Astrocyte of the spinal cord (primary cell): ENCODE data around the gene DHTKD1.
A peak's percentile ranks its signal among the peaks of the same experiment; 100 is the strongest.
"Not testable (repeated sequence)": the region's sequence is repeated elsewhere in the genome, so short reads cannot be mapped to it uniquely, and the experiment has no call there.

Source experiments
- DNase-seq: peaks from one replicate; pipeline ENCODE4 v3.0.0; 2011; ENCODE audit warnings: low read depth, low spot score
- H3K4me3 ChIP-seq: 2 replicates; pipeline ENCODE4 v1.5.1; 2011; ENCODE audit warnings: low read depth, mild to moderate bottlenecking, low read length, moderate library complexity
- CTCF ChIP-seq: IDR thresholded peaks from 2 replicates; pipeline ENCODE4 v1.5.1; 2012; ENCODE audit warnings: low read depth, mild to moderate bottlenecking, low read length, inconsistent platforms
- in situ Hi-C: cut with HindIII; loops from 2 replicates; pipeline ENCODE4 v1.10.0; 2017; ENCODE audit warnings: low sequenced_read_pairs

The DHTKD1 gene

GRCh38 chr10:12081879-12082557 lies 13.3 kb downstream of the DHTKD1 start:
- in situ Hi-C loops: no loop called here
- H3K4me3 ChIP-seq: no peak overlapping the region
- peak; percentile 59 for DNase-seq
- TF ChIP-seq CTCF: no peak

GRCh38 chr10:12088919-12089318 lies 20.2 kb downstream of the DHTKD1 start:
- DNase-seq: no peak
- TF ChIP-seq CTCF: no peak
- no peak overlapping the region for H3K4me3 ChIP-seq
- in situ Hi-C loops: no loop called here

GRCh38 chr10:12091421-12091820 lies 22.7 kb downstream of the DHTKD1 start:
- in situ Hi-C loops: no loop called here
- no peak for DNase-seq
- no peak overlapping the region for H3K4me3 ChIP-seq
- no peak for TF ChIP-seq CTCF

GRCh38 chr10:12097361-12097760 lies 28.6 kb downstream of the DHTKD1 start:
- in situ Hi-C loops, H3K4me3 ChIP-seq, DNase-seq: not testable (repeated sequence)

- no peak for TF ChIP-seq CTCF
- no peak for DNase-seq
- in situ Hi-C loops: no loop called here
- no peak overlapping the region for H3K4me3 ChIP-seq
Observed at GRCh38 chr10:12097791-12098190, 29.0 kb downstream of the DHTKD1 start.

GRCh38 chr10:12098966-12099365 lies 30.2 kb downstream of the DHTKD1 start:
- in situ Hi-C loops: no loop called here
- no peak for DNase-seq
- TF ChIP-seq CTCF: no peak
- no peak overlapping the region for H3K4me3 ChIP-seq

- no peak for TF ChIP-seq CTCF
- no peak for DNase-seq
- in situ Hi-C loops: no loop called here
Observed at GRCh38 chr10:12103802-12104201, 35.0 kb downstream of the DHTKD1 start.

More at GRCh38 chr10:12103802-12104201, 35.0 kb downstream of the DHTKD1 start:
- H3K4me3 ChIP-seq: no peak overlapping the region
